Vagina (tissue), 2 donors: ENCODE results near the gene SPAG17. TPM values are rescaled to one million over a fixed set of nuclear protein-coding genes. Genes with fewer than 3 reads are reported as not detected.

ENCODE experiments used
- DNase-seq, 2 donors: peaks; one replicate each; pipeline ENCODE4 v3.0.0-alpha.2; 2017; ENCODE audit errors: extremely low spot score in 2 of 2
- H3K27ac ChIP-seq: fragments of 200-600 bp; sonication (generic); one replicate; pipeline ENCODE4 v1.5.1; 2019
- H3K27me3 ChIP-seq: fragments of 200-600 bp; sonication (generic); one replicate; pipeline ENCODE4 v1.5.1; 2019
- H3K36me3 ChIP-seq, 2 donors: fragments of 200-600 bp; sonication (generic); one replicate each; pipeline ENCODE4 v1.5.1; 2017 to 2019
- H3K4me1 ChIP-seq: fragments of 200-600 bp; sonication (generic); one replicate; pipeline ENCODE4 v1.5.1; 2019
- H3K4me3 ChIP-seq, 2 donors: fragments of 200-600 bp; sonication (generic); 1 replicate in 1 of 2; 2 replicates in 1 of 2; pipeline ENCODE4 v1.5.1; 2016 to 2019
- H3K9me3 ChIP-seq: fragments of 200-600 bp; sonication (generic); one replicate; pipeline ENCODE4 v1.5.1; 2019
- POLR2A ChIP-seq, 2 donors: fragments of 450-650 bp; IDR thresholded peaks; one replicate each; pipeline ENCODE4 v1.6.1; 2017; ENCODE audit warnings: antibody characterized with exemption in 2 of 2, mild to moderate bottlenecking in 2 of 2, moderate library complexity in 2 of 2
- POLR2AphosphoS5 ChIP-seq, 2 donors: sonication (generic); formaldehyde crosslinking; IDR thresholded peaks; one replicate each; pipeline ENCODE4 v1.9.0; 2017; ENCODE audit warnings: antibody characterized with exemption in 2 of 2, mild to moderate bottlenecking in 2 of 2, low read depth in 1 of 2; ENCODE audit not compliant: insufficient read depth in 1 of 2
- intact Hi-C: fragments of 100-400 bp; cut with DNase I; formaldehyde crosslinking; loops from one replicate; pipeline ENCODE4 v1.15.1; 2023
- total RNA-seq: library from RNA; depleted of rRNA; stranded (reverse); fragments of >200 nt; gene quantifications from one replicate; pipeline ENCODE4 v1.2.3, GENCODE V29; 2016
- TF ChIP-seq, protein P1 (sequence below), 3 experiments: fragments of 450-650 bp in 2 of 3; fragments of 200-600 bp in 1 of 3; sonication (generic) in 1 of 3; IDR thresholded peaks; one replicate each; pipeline ENCODE4 v1.5.1; 2017 to 2019; ENCODE audit warnings: antibody characterized with exemption in 3 of 3, mild to moderate bottlenecking in 2 of 3, moderate library complexity in 2 of 3

Gene SPAG17
- total RNA-seq, 1 donor from 2014 or later = 10.1 TPM

DNA sequence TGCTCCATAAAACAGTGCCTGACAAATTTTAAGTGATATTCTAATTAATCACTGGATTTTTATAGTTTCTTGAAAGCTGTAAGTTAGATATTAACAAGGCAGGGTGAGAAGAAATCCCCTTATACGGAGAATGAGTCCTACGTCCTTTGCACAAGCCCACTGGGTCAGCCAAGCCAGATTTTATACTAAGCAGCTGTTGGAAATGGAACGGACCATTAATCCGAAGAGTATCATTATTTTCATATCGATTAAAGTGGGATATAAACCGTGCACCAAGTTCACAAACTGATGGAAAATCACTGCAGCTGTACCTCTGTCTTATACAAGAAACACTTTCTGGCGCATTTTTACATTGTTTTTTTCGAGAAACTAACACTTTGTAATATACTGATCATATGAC is 35.2 kb downstream of the SPAG17 start:
- H3K36me3 ChIP-seq = no peaks in the 10 kb centered on the region
- H3K9me3 ChIP-seq = no peaks in the 10 kb centered on the region
- intact Hi-C loops = no loop called here
- no peak overlapping the region for H3K27ac ChIP-seq
- no peak overlapping the region for H3K4me3 ChIP-seq
- TF ChIP-seq, protein P1, sequence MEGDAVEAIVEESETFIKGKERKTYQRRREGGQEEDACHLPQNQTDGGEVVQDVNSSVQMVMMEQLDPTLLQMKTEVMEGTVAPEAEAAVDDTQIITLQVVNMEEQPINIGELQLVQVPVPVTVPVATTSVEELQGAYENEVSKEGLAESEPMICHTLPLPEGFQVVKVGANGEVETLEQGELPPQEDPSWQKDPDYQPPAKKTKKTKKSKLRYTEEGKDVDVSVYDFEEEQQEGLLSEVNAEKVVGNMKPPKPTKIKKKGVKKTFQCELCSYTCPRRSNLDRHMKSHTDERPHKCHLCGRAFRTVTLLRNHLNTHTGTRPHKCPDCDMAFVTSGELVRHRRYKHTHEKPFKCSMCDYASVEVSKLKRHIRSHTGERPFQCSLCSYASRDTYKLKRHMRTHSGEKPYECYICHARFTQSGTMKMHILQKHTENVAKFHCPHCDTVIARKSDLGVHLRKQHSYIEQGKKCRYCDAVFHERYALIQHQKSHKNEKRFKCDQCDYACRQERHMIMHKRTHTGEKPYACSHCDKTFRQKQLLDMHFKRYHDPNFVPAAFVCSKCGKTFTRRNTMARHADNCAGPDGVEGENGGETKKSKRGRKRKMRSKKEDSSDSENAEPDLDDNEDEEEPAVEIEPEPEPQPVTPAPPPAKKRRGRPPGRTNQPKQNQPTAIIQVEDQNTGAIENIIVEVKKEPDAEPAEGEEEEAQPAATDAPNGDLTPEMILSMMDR (IDR thresholded peaks at IDR 0.05) = no peak
- TF ChIP-seq POLR2AphosphoS5 (IDR thresholded peaks at IDR 0.05; ENCODE audit: insufficient read depth in 1 of 2, low read depth in 1 of 2) (no peak), POLR2A (IDR thresholded peaks at IDR 0.05) (no peak)
- DNase-seq = no peak
- H3K27me3 ChIP-seq = no peaks in the 10 kb centered on the region
- H3K4me1 ChIP-seq = no peaks in the 10 kb centered on the region

DNA sequence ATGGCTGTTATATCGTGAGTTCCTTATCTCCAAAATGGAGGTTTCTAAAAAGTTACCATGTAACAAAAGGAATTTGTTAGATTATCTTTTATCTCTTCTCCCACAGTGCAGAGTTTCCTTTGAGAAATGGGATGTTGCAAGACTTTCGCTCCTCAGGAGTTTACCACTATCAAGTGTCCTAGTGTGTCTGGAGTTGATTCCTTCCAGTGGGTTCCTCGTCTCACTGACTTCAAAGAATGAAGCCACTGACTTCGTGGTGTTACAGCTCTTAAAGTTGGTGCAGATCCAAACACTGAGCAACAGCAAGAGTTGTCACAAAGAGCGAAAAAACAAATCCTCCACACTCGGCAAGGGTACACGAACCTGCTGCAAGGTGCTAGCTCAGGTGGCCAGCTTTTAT is 37.0 kb downstream of the SPAG17 start:
- Histone ChIP-seq H3K9me3 (no peaks in the 10 kb centered on the region), H3K36me3 (no peaks in the 10 kb centered on the region), H3K27ac (no peak overlapping the region), H3K4me1 (no peaks in the 10 kb centered on the region), H3K27me3 (no peaks in the 10 kb centered on the region), H3K4me3 (no peak overlapping the region)
- TF ChIP-seq, protein P1 (IDR thresholded peaks at IDR 0.05) = no peak
- TF ChIP-seq POLR2A (IDR thresholded peaks at IDR 0.05) (no peak), POLR2AphosphoS5 (IDR thresholded peaks at IDR 0.05; ENCODE audit: insufficient read depth in 1 of 2, low read depth in 1 of 2) (no peak)
- DNase-seq = no peak
- intact Hi-C loops = no loop called here

DNA sequence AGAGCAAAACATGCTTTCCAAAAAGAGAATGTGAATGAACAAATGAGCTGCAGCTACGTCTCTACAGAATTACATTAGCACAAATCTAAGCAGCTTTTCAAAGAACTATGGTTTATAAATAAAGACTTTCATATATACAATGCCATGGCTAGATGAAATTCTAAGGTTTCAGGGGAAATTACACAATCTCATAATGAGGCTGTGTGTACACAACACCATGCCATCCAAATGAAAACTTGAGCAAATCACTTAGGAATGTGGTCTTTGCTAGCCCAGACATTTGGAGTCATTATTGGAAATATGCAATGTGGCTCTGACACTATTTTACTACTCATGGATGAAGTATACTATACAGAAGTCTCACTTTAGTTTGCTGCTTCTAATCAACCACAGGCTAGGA is 37.5 kb downstream of the SPAG17 start:
- no peak for DNase-seq
- Histone ChIP-seq H3K27ac (no peak overlapping the region), H3K9me3 (no peaks in the 10 kb centered on the region), H3K4me3 (no peak overlapping the region), H3K27me3 (no peaks in the 10 kb centered on the region), H3K36me3 (no peaks in the 10 kb centered on the region), H3K4me1 (no peaks in the 10 kb centered on the region)
- no peak for TF ChIP-seq POLR2A (IDR thresholded peaks at IDR 0.05)
- TF ChIP-seq, protein P1 (IDR thresholded peaks at IDR 0.05) = no peak
- TF ChIP-seq POLR2AphosphoS5 (IDR thresholded peaks at IDR 0.05; ENCODE audit: insufficient read depth in 1 of 2, low read depth in 1 of 2) = no peak
- intact Hi-C loops = no loop called here

DNA sequence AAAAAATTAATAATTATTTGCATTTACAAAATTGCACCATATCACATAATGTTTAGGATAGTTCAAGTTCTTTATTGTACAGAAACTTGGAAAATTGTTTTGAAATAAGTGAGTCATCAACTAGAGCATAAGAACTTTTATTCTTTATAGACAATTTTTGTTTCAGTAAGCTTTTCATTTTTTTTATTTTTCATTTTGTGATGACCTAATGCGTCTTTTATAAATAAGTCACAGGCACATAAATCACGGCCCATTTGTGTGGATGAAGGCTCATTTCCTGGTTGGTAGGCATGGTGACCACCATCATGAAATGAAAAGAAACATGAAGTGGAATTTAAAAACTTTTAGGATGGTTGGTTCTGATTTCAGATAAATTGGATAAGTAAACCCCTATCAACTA is 39.3 kb downstream of the SPAG17 start:
- no peaks in the 10 kb centered on the region for H3K36me3 ChIP-seq
- H3K9me3 ChIP-seq = no peaks in the 10 kb centered on the region
- intact Hi-C loops = no loop called here
- no peak overlapping the region for H3K4me3 ChIP-seq
- no peaks in the 10 kb centered on the region for H3K4me1 ChIP-seq
- no peak overlapping the region for H3K27ac ChIP-seq
- no peak for DNase-seq
- H3K27me3 ChIP-seq = no peaks in the 10 kb centered on the region
- TF ChIP-seq POLR2A (IDR thresholded peaks at IDR 0.05) (no peak), POLR2AphosphoS5 (IDR thresholded peaks at IDR 0.05; ENCODE audit: insufficient read depth in 1 of 2, low read depth in 1 of 2) (no peak)
- TF ChIP-seq, protein P1 (IDR thresholded peaks at IDR 0.05) = no peak

DNA sequence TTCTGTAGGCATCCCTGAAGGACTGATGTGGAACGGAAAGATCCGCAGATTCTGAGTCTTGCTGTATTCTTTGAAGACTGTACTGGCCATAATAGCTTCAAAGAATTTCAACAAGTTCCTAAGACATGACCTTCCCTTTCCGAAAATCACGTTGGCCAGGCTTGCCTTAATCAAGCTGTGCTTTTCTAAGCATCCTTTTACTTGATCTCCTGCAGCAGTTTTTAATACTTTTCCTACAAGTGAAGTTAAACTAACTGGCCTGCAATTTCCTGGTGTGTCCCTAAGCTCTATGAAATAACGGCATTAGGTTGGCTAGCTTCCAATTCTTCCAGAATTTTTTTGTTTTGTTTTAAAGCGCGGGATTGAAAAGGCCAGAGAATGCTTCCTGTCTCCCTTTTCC is 40.3 kb downstream of the SPAG17 start:
- no peak overlapping the region for H3K4me3 ChIP-seq
- no peak overlapping the region for H3K27ac ChIP-seq
- no peaks in the 10 kb centered on the region for H3K36me3 ChIP-seq
- intact Hi-C loops = no loop called here
- no peaks in the 10 kb centered on the region for H3K27me3 ChIP-seq
- H3K4me1 ChIP-seq = no peaks in the 10 kb centered on the region
- DNase-seq = no peak
- H3K9me3 ChIP-seq = no peaks in the 10 kb centered on the region
- TF ChIP-seq POLR2A (IDR thresholded peaks at IDR 0.05) (no peak), POLR2AphosphoS5 (IDR thresholded peaks at IDR 0.05; ENCODE audit: insufficient read depth in 1 of 2, low read depth in 1 of 2) (no peak)
- TF ChIP-seq, protein P1 (IDR thresholded peaks at IDR 0.05) = no peak
